ENCODE data around the gene DUSP22. TPM values are rescaled to one million over a fixed set of nuclear protein-coding genes. Genes with fewer than 3 reads are reported as not detected.

The DUSP22 gene
- total RNA-seq, 1 experiment from 2014 or later, result 34.8 TPM

- Histone ChIP-seq H3K27me3 (ENCODE audit: control insufficient read depth, insufficient read depth, low read length) (peaks cover 12% of the 10 kb centered on the region), H3K36me3 (ENCODE audit: control insufficient read depth, insufficient read depth, low read length) (no peaks in the 10 kb centered on the region), H3K4me1 (ENCODE audit: control insufficient read depth, insufficient read depth, low read length) (no peaks in the 10 kb centered on the region), H3K4me3 (ENCODE audit: low read depth in 2 of 2, low read length in 2 of 2) (no peak overlapping the region), H3K27ac (ENCODE audit: low read length) (no peak overlapping the region), H3K9me3 (ENCODE audit: control insufficient read depth, insufficient read depth, low read depth, low read length) (peaks cover 5% of the 10 kb centered on the region)
- intact Hi-C loops (cut with micrococcal nuclease; ENCODE audit: unreplicated experiment), result no loop called here
- no peak for DNase-seq (ENCODE audit: low read depth, low spot score)
- TF ChIP-seq CTCF (IDR thresholded peaks at IDR 0.05) (no peak), POLR2AphosphoS5 (IDR thresholded peaks at IDR 0.05; ENCODE audit: low read depth, low read length) (no peak), TCF7L2 (IDR thresholded peaks at IDR 0.05; ENCODE audit: low read depth, low read length) (no peak)
- in situ Hi-C loops (cut with HindIII; ENCODE audit: low pct_unique_long_range_greater_than_20kb, low sequenced_read_pairs), result no loop called here
- POLR2A ChIA-PET, result no interaction called here
- no peak for ATAC-seq
- no TSS peak for BruUV-seq (replicated peaks)
- CTCF ChIA-PET, result no interaction called here
These were observed 74.4 kb downstream of the DUSP22 start for GRCh38 chr6:366389-367297.

- in situ Hi-C loops (cut with HindIII; ENCODE audit: low pct_unique_long_range_greater_than_20kb, low sequenced_read_pairs), result no loop called here
- BruUV-seq (replicated peaks), result no TSS peak
- Histone ChIP-seq H3K27me3 (ENCODE audit: control insufficient read depth, insufficient read depth, low read length) (peaks cover 12% of the 10 kb centered on the region), H3K4me3 (ENCODE audit: low read depth in 2 of 2, low read length in 2 of 2) (no peak overlapping the region), H3K27ac (ENCODE audit: low read length) (no peak overlapping the region), H3K4me1 (ENCODE audit: control insufficient read depth, insufficient read depth, low read length) (no peaks in the 10 kb centered on the region), H3K36me3 (ENCODE audit: control insufficient read depth, insufficient read depth, low read length) (no peaks in the 10 kb centered on the region), H3K9me3 (ENCODE audit: control insufficient read depth, insufficient read depth, low read depth, low read length) (peaks cover 5% of the 10 kb centered on the region)
- no peak for DNase-seq (ENCODE audit: low read depth, low spot score)
- ChIA-PET CTCF (no interaction called here), POLR2A (no interaction called here)
- intact Hi-C loops (cut with micrococcal nuclease; ENCODE audit: unreplicated experiment), result no loop called here
- ATAC-seq, result no peak
- no peak for TF ChIP-seq REST (IDR thresholded peaks at IDR 0.05; ENCODE audit: insufficient read depth in 1 of 2, low read depth in 2 of 2, low read length in 1 of 2)
- TF ChIP-seq SIN3A (IDR thresholded peaks at IDR 0.05; ENCODE audit: borderline replicate concordance, insufficient read depth, low read depth, low read length), result no peak
- TF ChIP-seq TCF7L2 (IDR thresholded peaks at IDR 0.05; ENCODE audit: low read depth, low read length), result no peak
- TF ChIP-seq POLR2AphosphoS5 (IDR thresholded peaks at IDR 0.05; ENCODE audit: low read depth, low read length), result no peak
- no peak for TF ChIP-seq CTCF (IDR thresholded peaks at IDR 0.05)
These were observed 75.1 kb downstream of the DUSP22 start for GRCh38 chr6:367298-367794.
